Measurements from ENCODE around the gene DSC2. TPM values are rescaled to one million over a fixed set of nuclear protein-coding genes. Genes with fewer than 3 reads are reported as not detected.

DSC2 gene
- total and polyA plus RNA-seq, 4 donors: 2.3 to 15.4 (median 10.4) TPM

GRCh38 chr18:31093294-31093693 lies 8.9 kb downstream of the DSC2 start:
- Histone ChIP-seq H3K27me3 (ENCODE audit: control insufficient read depth in 3 of 3, insufficient read depth in 3 of 3, low read length in 2 of 3) (no peaks in the 10 kb centered on the region), H3K4me1 (ENCODE audit: control insufficient read depth in 5 of 5, insufficient read depth in 5 of 5, low read length in 5 of 5) (peaks cover 0 to 5% (median 0%) of the 10 kb centered on the region in 5 donors), H3K4me3 (no peak overlapping the region), H3K36me3 (ENCODE audit: control insufficient read depth in 4 of 4, insufficient read depth in 4 of 4, low read length in 4 of 4) (peaks cover 0 to 6% (median under 1%) of the 10 kb centered on the region in 4 donors), H3K9ac (ENCODE audit: insufficient read depth in 1 of 2, low read length in 2 of 2) (no peak overlapping the region), H3K27ac (ENCODE audit: low read depth in 1 of 2, low read length in 1 of 2) (no peak overlapping the region), H3K9me3 (ENCODE audit: control insufficient read depth in 4 of 4, insufficient read depth in 3 of 4, low read length in 3 of 4) (no peaks in the 10 kb centered on the region)
- 92 to 95% methylated on average over 3 of the region's 3 CpGs for WGBS, 2 donors
- ATAC-seq (ENCODE audit: insufficient read depth, low FRiP score) (no peak), DNase-seq (no peak)
- no peak for TF ChIP-seq CTCF (IDR thresholded peaks at IDR 0.05; ENCODE audit: control extremely low read depth, extremely low read depth)

GRCh38 chr18:31091350-31091749 lies 10.9 kb downstream of the DSC2 start:
- 77 to 83% methylated on average over 1 of the region's 1 CpG for WGBS, 2 donors
- Histone ChIP-seq H3K27me3 (ENCODE audit: control insufficient read depth in 3 of 3, insufficient read depth in 3 of 3, low read length in 2 of 3) (no peaks in the 10 kb centered on the region), H3K36me3 (ENCODE audit: control insufficient read depth in 4 of 4, insufficient read depth in 4 of 4, low read length in 4 of 4) (peaks cover 0 to 8% (median under 1%) of the 10 kb centered on the region in 4 donors), H3K9me3 (ENCODE audit: control insufficient read depth in 4 of 4, insufficient read depth in 3 of 4, low read length in 3 of 4) (no peaks in the 10 kb centered on the region), H3K4me3 (no peak overlapping the region), H3K4me1 (ENCODE audit: control insufficient read depth in 5 of 5, insufficient read depth in 5 of 5, low read length in 5 of 5) (peaks cover 0 to 5% (median 0%) of the 10 kb centered on the region in 5 donors), H3K27ac (ENCODE audit: low read depth in 1 of 2, low read length in 1 of 2) (peak overlapping the region in 1 of 2 donors; percentile 50), H3K9ac (ENCODE audit: insufficient read depth in 1 of 2, low read length in 2 of 2) (no peak overlapping the region)
- no peak for TF ChIP-seq CTCF (IDR thresholded peaks at IDR 0.05; ENCODE audit: control extremely low read depth, extremely low read depth)
- DNase-seq: no peak
- ATAC-seq (ENCODE audit: insufficient read depth, low FRiP score): no peak

GRCh38 chr18:31088532-31088931 lies 13.7 kb downstream of the DSC2 start:
- H3K9me3 ChIP-seq (ENCODE audit: control insufficient read depth in 4 of 4, insufficient read depth in 3 of 4, low read length in 3 of 4): no peaks in the 10 kb centered on the region
- no peak overlapping the region for H3K4me3 ChIP-seq
- no peak overlapping the region for H3K9ac ChIP-seq (ENCODE audit: insufficient read depth in 1 of 2, low read length in 2 of 2)
- H3K4me1 ChIP-seq (ENCODE audit: control insufficient read depth in 5 of 5, insufficient read depth in 5 of 5, low read length in 5 of 5): peaks cover 0 to 3% (median 0%) of the 10 kb centered on the region in 5 donors
- TF ChIP-seq CTCF (IDR thresholded peaks at IDR 0.05; ENCODE audit: control extremely low read depth, extremely low read depth): no peak
- H3K27ac ChIP-seq (ENCODE audit: low read depth in 1 of 2, low read length in 1 of 2): no peak overlapping the region
- WGBS, 2 donors: 96% methylated on average over 3 of the region's 3 CpGs
- peaks cover 0 to 8% (median under 1%) of the 10 kb centered on the region in 4 donors for H3K36me3 ChIP-seq (ENCODE audit: control insufficient read depth in 4 of 4, insufficient read depth in 4 of 4, low read length in 4 of 4)
- DNase-seq: no peak
- H3K27me3 ChIP-seq (ENCODE audit: control insufficient read depth in 3 of 3, insufficient read depth in 3 of 3, low read length in 2 of 3): no peaks in the 10 kb centered on the region
- no peak for ATAC-seq (ENCODE audit: insufficient read depth, low FRiP score)

- H3K36me3 ChIP-seq (ENCODE audit: control insufficient read depth in 4 of 4, insufficient read depth in 4 of 4, low read length in 4 of 4): peaks cover 0 to 5% (median 0%) of the 10 kb centered on the region in 4 donors
- 81 to 85% methylated on average over 3 of the region's 3 CpGs for WGBS, 2 donors
- no peak overlapping the region for H3K27ac ChIP-seq (ENCODE audit: low read depth in 1 of 2, low read length in 1 of 2)
- no peak overlapping the region for H3K9ac ChIP-seq (ENCODE audit: insufficient read depth in 1 of 2, low read length in 2 of 2)
- no peaks in the 10 kb centered on the region for H3K4me1 ChIP-seq (ENCODE audit: control insufficient read depth in 5 of 5, insufficient read depth in 5 of 5, low read length in 5 of 5)
- H3K9me3 ChIP-seq (ENCODE audit: control insufficient read depth in 4 of 4, insufficient read depth in 3 of 4, low read length in 3 of 4): no peaks in the 10 kb centered on the region
- no peak for TF ChIP-seq CTCF (IDR thresholded peaks at IDR 0.05; ENCODE audit: control extremely low read depth, extremely low read depth)
- no peak for DNase-seq
- H3K27me3 ChIP-seq (ENCODE audit: control insufficient read depth in 3 of 3, insufficient read depth in 3 of 3, low read length in 2 of 3): no peaks in the 10 kb centered on the region
- no peak overlapping the region for H3K4me3 ChIP-seq
- no peak for ATAC-seq (ENCODE audit: insufficient read depth, low FRiP score)
These were observed 22.2 kb downstream of the DSC2 start for GRCh38 chr18:31079973-31080372.
